Psoas muscle (tissue), 8 donors: Measurements from ENCODE around the gene TBXAS1. TPM values are rescaled to one million over a fixed set of nuclear protein-coding genes. Genes with fewer than 3 reads are reported as not detected.

ENCODE experiments used
- ATAC-seq, 4 donors: fragments of 200-7000 bp; cut with Tn5 transposase; one replicate each; pipeline ENCODE4 v1.9.1; 2020; ENCODE audit warnings: moderate library complexity in 3 of 4, mild to moderate bottlenecking in 2 of 4
- DNase-seq, 2 donors: peaks; one replicate each; pipeline ENCODE4 v3.0.0-alpha.2; 2020
- H3K27ac ChIP-seq: fragments of 200-600 bp; one replicate; pipeline ENCODE4 v1.8.0; 2022
- H3K27me3 ChIP-seq, 3 donors: fragments of 200-600 bp in 1 of 3; one replicate each; pipeline versions ENCODE4 v1.6.1 to v1.8.0; 2013 to 2022; ENCODE audit warnings: low read length in 2 of 3, mild to moderate bottlenecking in 2 of 3, moderate library complexity in 1 of 3; ENCODE audit not compliant: insufficient read depth in 3 of 3
- H3K36me3 ChIP-seq, 2 donors: fragments of 200-600 bp in 1 of 2; one replicate each; pipeline versions ENCODE4 v1.6.1 to v1.8.0; 2013 to 2022; ENCODE audit warnings: low read depth in 1 of 2, mild to moderate bottlenecking in 1 of 2, moderate library complexity in 1 of 2; ENCODE audit not compliant: insufficient read depth in 1 of 2
- H3K4me1 ChIP-seq: fragments of 200-600 bp; one replicate; pipeline ENCODE4 v1.8.0; 2022
- H3K4me3 ChIP-seq: fragments of 200-600 bp; one replicate; pipeline ENCODE4 v1.8.0; 2022; ENCODE audit warnings: mild to moderate bottlenecking
- H3K9me3 ChIP-seq: fragments of 200-600 bp; one replicate; pipeline ENCODE4 v1.8.0; 2022
- CTCF ChIP-seq: fragments of 200-600 bp; IDR thresholded peaks from one replicate; pipeline ENCODE4 v1.8.0; 2022; ENCODE audit warnings: antibody characterized with exemption
- WGBS, 3 donors: extraction: QIAGEN DNeasy Blood & Tissue Kit; methylation state at CpG; one replicate each; pipeline versions ENCODE4 v1.1.6 to v1.1.7; 2013; 5-methylcytosine and 5-hydroxymethylcytosine counted together
- intact Hi-C, 2 donors: fragments of 100-400 bp; cut with DNase I; formaldehyde crosslinking; loops; one replicate each; pipeline versions ENCODE4 v1.11.0 to v1.14.2; 2022
- polyA plus RNA-seq, 3 donors: library from polyadenylated mRNA; stranded (reverse); fragments of 200-250 nt; gene quantifications; one replicate each; pipeline ENCODE4 v1.2.3, GENCODE V29; 2013
- total RNA-seq, 4 donors: library from RNA; stranded (reverse); fragmentation: NEBNext Ultra II Directional in 2 of 4; extraction: Animal tissue kit (Norgen Biotek cat#: 25700) in 2 of 4; gene quantifications; one replicate each; pipeline versions ENCODE4 v1.2.1 to v1.2.4, GENCODE V29; 2021 to 2023
- donor health status: healthy with polysubstance abuse.
- donor health status: DM: no; HTN: no; CAD: no; lungs with moderate emphysema.
- donor health status: Bipolar disorder and iron deficiency.
- donor health status: healthy.
- donor health status: DM: yes; HTN: yes; CAD: no.
- donor health status: DM: no; HTN: no; CAD: no.
- donor health status: DM: no; HTN: no; CAD: no.
- donor health status: DM: yes; HTN: yes; CAD: no.

TBXAS1 gene
- total and polyA plus RNA-seq, 7 donors = 0.90 to 2.9 (median 2.0) TPM

- Histone ChIP-seq H3K4me3 (no peak overlapping the region), H3K4me1 (no peaks in the 10 kb centered on the region), H3K9me3 (no peaks in the 10 kb centered on the region), H3K36me3 (no peaks in the 10 kb centered on the region), H3K27me3 (peaks cover 0 to 2% (median 0%) of the 10 kb centered on the region in 3 donors), H3K27ac (no peak overlapping the region)
- 85 to 90% (median 86%) methylated on average over 5 of the region's 5 CpGs for WGBS, 3 donors
- DNase-seq (no peak), ATAC-seq (no peak)
- TF ChIP-seq CTCF = no peak
- intact Hi-C loops = no loop called here
These were observed 152.4 kb downstream of the TBXAS1 start for GRCh38 chr7:139981511-139981895.

- DNase-seq (no peak), ATAC-seq (no peak)
- H3K9me3 ChIP-seq = no peaks in the 10 kb centered on the region
- no peak for TF ChIP-seq CTCF
- peaks cover 0 to 2% (median 0%) of the 10 kb centered on the region in 3 donors for H3K27me3 ChIP-seq
- 75 to 84% (median 77%) methylated on average over 9 of the region's 9 CpGs for WGBS, 3 donors
- no peaks in the 10 kb centered on the region for H3K4me1 ChIP-seq
- no peak overlapping the region for H3K27ac ChIP-seq
- intact Hi-C loops = no loop called here
- no peak overlapping the region for H3K4me3 ChIP-seq
- no peaks in the 10 kb centered on the region for H3K36me3 ChIP-seq
These were observed 154.2 kb downstream of the TBXAS1 start for GRCh38 chr7:139982927-139983920.

GRCh38 chr7:139984642-139985539 is 155.8 kb downstream of the TBXAS1 start:
- intact Hi-C loops = no loop called here
- Histone ChIP-seq H3K27me3 (peaks cover 0 to 2% (median 0%) of the 10 kb centered on the region in 3 donors), H3K27ac (no peak overlapping the region), H3K9me3 (no peaks in the 10 kb centered on the region), H3K4me3 (no peak overlapping the region), H3K36me3 (no peaks in the 10 kb centered on the region), H3K4me1 (no peaks in the 10 kb centered on the region)
- DNase-seq (no peak), ATAC-seq (no peak)
- no peak for TF ChIP-seq CTCF
- 62 to 74% (median 67%) methylated on average over 8 of the region's 8 CpGs for WGBS, 3 donors

GRCh38 chr7:139985811-139986210 is 156.7 kb downstream of the TBXAS1 start:
- intact Hi-C loops = no loop called here
- WGBS, 3 donors = 91 to 98% (median 96%) methylated on average over 10 of the region's 10 CpGs
- no peak for ATAC-seq

More at GRCh38 chr7:139985811-139986210, 156.7 kb downstream of the TBXAS1 start:
- Histone ChIP-seq H3K4me1 (no peaks in the 10 kb centered on the region), H3K9me3 (no peaks in the 10 kb centered on the region), H3K27ac (no peak overlapping the region), H3K36me3 (no peaks in the 10 kb centered on the region), H3K27me3 (peaks cover 0 to 2% (median 0%) of the 10 kb centered on the region in 3 donors), H3K4me3 (no peak overlapping the region)
- TF ChIP-seq CTCF = no peak
- DNase-seq = no peak
